Stimulated activated CD4-positive, alpha-beta T cell treated with anti-CD3 and anti-CD28 coated beads, Interleukin-4, amount 100 ng/mL, for 4 hours (primary cell): ENCODE data around the gene NDST4.

Experiments
- DNase-seq, 2 experiments: peaks; one replicate each; pipeline ENCODE4 v3.0.0-alpha.2; 2020

Gene NDST4

GRCh38 chr4:114780205-114780604 lies 333.2 kb downstream of the NDST4 start:
- DNase-seq, result no peak
